ENCODE measurements around the gene SCAANT1.

The SCAANT1 gene

GRCh38 chr3:63933459-63933858 lies 21.3 kb upstream of the SCAANT1 start:
- no peak for DNase-seq

DNA sequence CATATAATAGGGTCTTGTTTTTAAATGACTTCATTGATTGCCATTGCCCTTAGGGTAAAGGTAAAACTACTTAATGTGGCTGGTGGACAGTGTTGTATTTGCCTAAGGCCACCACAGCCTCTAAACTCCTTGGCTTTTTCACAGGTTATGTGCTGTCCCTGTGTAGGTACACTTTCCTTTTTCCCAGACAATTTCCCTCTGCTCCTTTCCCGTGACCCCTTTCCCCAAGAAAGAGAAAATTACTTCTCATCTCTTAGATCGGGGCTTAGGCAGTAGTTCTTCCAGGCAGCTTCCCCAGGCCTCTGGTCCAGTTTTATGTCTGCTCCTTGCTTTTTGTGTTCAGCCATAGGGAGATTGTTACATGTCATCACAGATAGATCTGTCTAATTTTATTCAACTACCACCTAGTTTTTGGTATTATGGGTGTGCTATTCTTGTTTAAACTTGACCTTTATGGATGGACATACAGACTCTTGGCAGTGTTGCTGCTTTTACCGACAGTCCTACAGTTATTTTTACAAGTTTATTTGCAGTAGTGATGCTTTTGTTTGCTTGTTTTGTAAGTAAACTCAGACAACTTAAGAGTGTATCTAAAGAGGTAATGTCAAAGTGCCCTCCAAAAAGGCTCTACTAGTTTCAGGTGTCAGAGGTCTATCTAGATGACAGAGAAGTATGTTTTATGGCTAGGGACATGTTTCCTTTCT lies 20.5 kb upstream of the SCAANT1 start:
- DNase-seq: no peak

GRCh38 chr3:63931290-63931689 lies 19.1 kb upstream of the SCAANT1 start:
- peak; percentile 16 for DNase-seq

GRCh38 chr3:63927422-63928280 lies 15.5 kb upstream of the SCAANT1 start:
- no peak for DNase-seq

GRCh38 chr3:63926309-63926708 lies 14.1 kb upstream of the SCAANT1 start:
- no peak for DNase-seq

GRCh38 chr3:63922491-63923199 lies 10.5 kb upstream of the SCAANT1 start:
- no peak for DNase-seq

- no peak for DNase-seq
Observed at GRCh38 chr3:63921741-63922482, 9.7 kb upstream of the SCAANT1 start.

DNA sequence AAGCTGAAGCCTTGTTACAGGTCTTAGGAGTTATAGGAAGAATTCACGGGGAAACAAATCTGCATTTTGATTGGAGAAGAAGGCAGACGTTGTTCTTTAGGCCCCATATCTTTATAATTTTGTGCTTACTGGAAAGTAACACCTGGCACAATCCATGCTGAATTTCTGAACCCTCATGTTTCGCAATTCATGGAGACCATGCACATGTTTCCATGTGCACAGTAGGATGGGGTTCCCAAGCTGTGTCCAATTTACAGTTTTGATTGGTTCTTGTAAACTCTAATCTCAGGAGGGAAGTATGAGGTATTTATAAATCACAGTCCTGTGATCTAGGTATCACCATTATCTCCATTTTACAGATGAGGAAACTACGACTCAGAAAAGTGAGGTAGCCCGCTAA lies 7.8 kb upstream of the SCAANT1 start:
- DNase-seq: no peak

DNA sequence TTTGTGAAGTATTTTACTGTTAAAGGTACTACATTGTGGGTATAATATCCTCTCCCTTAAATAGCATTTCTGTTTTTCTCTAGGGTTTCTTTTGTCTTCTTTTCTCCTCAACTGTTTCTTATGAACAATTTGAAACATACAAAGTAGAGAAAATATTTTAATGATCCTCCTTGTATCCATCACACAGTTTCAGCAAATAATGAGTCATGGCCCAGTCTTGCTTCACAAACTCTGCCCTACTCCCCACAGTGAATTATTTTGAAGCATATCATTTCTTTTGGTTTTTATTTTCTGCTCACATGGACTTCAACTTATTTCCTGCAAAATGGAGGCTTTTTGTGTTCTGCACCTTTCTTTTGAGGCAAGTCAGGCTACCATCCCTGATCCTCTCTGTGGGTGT lies 6.1 kb upstream of the SCAANT1 start:
- no peak for DNase-seq

- DNase-seq: no peak
Observed at GRCh38 chr3:63914312-63914711, 2.1 kb upstream of the SCAANT1 start.

DNA sequence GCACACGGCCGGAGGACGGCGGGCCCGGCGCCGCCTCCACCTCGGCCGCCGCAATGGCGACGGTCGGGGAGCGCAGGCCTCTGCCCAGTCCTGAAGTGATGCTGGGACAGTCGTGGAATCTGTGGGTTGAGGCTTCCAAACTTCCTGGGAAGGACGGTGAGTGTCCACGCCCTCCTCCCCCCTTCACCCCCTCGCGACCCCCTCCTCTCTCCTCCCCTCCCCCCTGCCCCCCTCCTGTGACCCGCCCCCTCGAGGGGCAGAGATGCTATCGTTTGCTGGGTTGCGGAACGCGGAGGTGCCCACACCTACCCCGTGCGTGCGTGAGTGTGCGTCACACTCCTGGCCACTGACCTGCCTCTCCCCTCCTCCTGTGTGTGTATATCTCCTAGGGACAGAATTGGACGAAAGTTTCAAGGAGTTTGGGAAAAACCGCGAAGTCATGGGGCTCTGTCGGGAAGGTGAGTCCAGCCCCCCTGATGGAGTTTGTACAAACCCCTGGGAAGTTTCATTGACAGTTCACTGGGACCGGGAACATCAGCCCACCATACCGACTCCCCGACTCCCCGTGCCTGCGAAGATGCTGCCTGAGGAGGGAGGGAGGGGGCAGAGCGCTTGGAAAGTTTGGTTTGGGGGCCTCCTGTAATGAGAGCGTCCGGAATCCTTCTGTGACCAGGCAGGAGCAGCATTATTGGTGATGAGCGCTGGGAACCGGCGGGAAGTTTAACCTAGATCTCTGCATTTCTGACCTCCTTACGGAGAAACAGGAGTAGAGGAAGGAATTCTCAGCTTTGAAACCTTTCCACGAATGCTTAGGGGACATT lies 795 bp upstream of the SCAANT1 start:
- DNase-seq: no peak

DNA sequence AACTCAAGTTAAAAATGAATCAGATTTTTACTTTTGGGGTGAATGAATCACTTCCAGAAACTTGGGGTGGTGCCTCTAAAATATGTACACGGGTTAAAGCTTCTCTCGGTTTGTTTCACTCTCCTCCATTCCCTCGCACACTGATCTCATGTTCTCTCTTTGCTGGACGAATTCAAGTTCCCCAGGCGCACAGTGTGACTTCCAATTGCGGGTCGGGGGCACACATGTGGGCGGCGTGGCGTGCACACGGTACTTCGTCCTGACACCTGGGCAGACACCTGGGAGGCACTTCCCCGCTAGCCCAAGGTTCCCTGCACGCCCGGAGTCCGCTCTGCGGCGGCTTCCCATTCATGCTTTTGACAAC lies 692 bp downstream of the SCAANT1 start:
- DNase-seq: no peak

DNA sequence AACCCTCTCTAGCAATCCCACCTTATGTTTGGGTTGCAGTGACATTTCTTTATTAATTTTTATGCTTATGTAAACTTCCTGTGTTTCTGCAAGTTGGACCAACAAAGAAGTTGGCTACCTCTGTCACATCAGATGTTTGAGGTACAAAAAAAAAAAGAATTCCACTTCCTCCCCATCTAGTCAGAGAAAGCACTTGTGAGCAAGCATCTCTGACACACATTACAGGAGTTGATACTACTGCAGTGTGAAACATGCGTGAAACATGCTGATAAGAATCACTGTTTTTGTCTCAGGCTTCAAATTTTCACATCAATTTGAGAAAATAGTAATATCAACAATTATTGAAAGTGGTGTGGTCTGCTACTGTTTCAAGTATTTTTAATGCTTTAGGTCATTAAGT lies 1.3 kb downstream of the SCAANT1 start:
- no peak for DNase-seq

- DNase-seq: no peak
Observed at GRCh38 chr3:63910001-63910400, 2.2 kb downstream of the SCAANT1 start.

- DNase-seq: no peak
Observed at GRCh38 chr3:63909431-63909830, 2.8 kb downstream of the SCAANT1 start.

DNA sequence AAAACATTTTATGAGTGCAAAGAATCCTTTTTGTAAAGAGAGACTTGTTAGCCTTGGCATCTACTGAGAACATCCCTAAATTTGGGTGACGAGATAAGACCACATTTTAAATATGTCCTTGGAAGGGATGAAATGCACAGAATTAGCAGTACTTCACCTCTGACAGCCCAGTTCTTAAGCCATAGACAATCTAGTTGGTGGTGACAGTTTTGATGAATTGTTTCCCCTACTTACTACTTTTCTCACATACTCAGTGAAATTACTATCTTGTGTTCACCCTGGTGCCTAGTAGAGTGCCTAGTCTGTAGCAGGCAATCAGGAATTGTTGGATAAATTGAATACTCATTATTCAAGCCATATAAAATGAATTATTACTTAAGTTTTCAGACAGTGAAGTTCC lies 3.4 kb downstream of the SCAANT1 start:
- DNase-seq: no peak

GRCh38 chr3:63908081-63908736 lies 4.0 kb downstream of the SCAANT1 start:
- peak; percentile 17 for DNase-seq

GRCh38 chr3:63905731-63906620 lies 6.2 kb downstream of the SCAANT1 start:
- no peak for DNase-seq

- DNase-seq: peak; percentile 85
Observed at GRCh38 chr3:63900459-63900858, 11.7 kb downstream of the SCAANT1 start.

- no peak for DNase-seq
Observed at GRCh38 chr3:63900010-63900409, 12.2 kb downstream of the SCAANT1 start.

Data from NCI-H82 (cell line).